HCT116 (cell line): ENCODE data around the gene NR1I3. TPM values are rescaled to one million over a fixed set of nuclear protein-coding genes. Genes with fewer than 3 reads are reported as not detected.
"Not testable (repeated sequence)": the region's sequence is repeated elsewhere in the genome, so short reads cannot be mapped to it uniquely, and the experiment has no call there.

ENCODE experiments used
- ATAC-seq: fragments of 200-7000 bp; cut with Tn5 transposase; 2 replicates; pipeline ENCODE4 v1.9.1; 2020; ENCODE audit warnings: mild to moderate bottlenecking, moderate library complexity
- BruUV-seq: library from RNA; stranded (reverse); fragments of 400-500 nt; replicated peaks from 2 replicates; lab custom pipeline; 2021; lab: Mats Ljungman, UMichigan
- CTCF ChIA-PET: fragments of 300-600 bp; sonication (Branson Sonifier 250); formaldehyde crosslinking; loops from one replicate; lab custom pipeline; 2021; ENCODE audit warnings: antibody characterized with exemption; lab: Charles Lee
- POLR2A ChIA-PET: fragments of 300-600, 350-600 bp; sonication (Branson Sonifier 250); formaldehyde crosslinking; loops from one replicate; lab custom pipeline; 2021; ENCODE audit warnings: antibody characterized with exemption; lab: Charles Lee
- RAD21 ChIA-PET, 2 experiments: fragments of 300-600 bp; sonication (Branson Sonifier 250); formaldehyde crosslinking; loops; one replicate each; lab custom pipeline; 2023; ENCODE audit warnings: low total read pairs in 2 of 2; ENCODE audit not compliant: uncharacterized antibody in 2 of 2, unreplicated experiment in 2 of 2, low non-redundant PET in 1 of 2; lab: Charles Lee
- DNase-seq: peaks from one replicate; pipeline ENCODE4 v3.0.0-alpha.2; 2010; ENCODE audit warnings: low read depth, low spot score
- H2AFZ ChIP-seq: fragments of 200-600 bp; shearing (Covaris generic), sonication (generic); 2 replicates; pipeline ENCODE4 v1.6.1; 2017; ENCODE audit warnings: low read depth, mixed run types, mixed read lengths, antibody characterized with exemption, low read length; ENCODE audit not compliant: poor library complexity, severe bottlenecking
- H3K27ac ChIP-seq: 2 replicates; pipeline ENCODE4 v1.5.1; 2012; ENCODE audit warnings: low read depth, low read length
- H3K27me3 ChIP-seq: fragments of 200-600 bp; sonication (generic); 2 replicates; pipeline ENCODE4 v1.6.1; 2016; ENCODE audit warnings: mixed run types, low read length, mixed read lengths; ENCODE audit not compliant: insufficient read depth
- H3K36me3 ChIP-seq, 2 experiments: fragments of 200-500 bp in 1 of 2; fragments of 200-600 bp in 1 of 2; sonication (Bioruptor generic) in 1 of 2; sonication (generic) in 1 of 2; 2 replicates each; pipeline versions ENCODE4 v1.5.1 to v1.6.1; 2014 to 2016; ENCODE audit warnings: low read length in 2 of 2, inconsistent platforms in 1 of 2, mixed read lengths in 1 of 2, mixed run types in 1 of 2; ENCODE audit not compliant: insufficient read depth in 2 of 2, control insufficient read depth in 1 of 2
- H3K4me1 ChIP-seq, 2 experiments: fragments of 200-600 bp in 1 of 2; sonication (generic) in 1 of 2; 2 replicates each; pipeline versions ENCODE4 v1.5.1 to v1.6.1; 2012 to 2017; ENCODE audit warnings: low read length in 2 of 2, inconsistent platforms in 1 of 2, mild to moderate bottlenecking in 1 of 2, mixed read lengths in 1 of 2, mixed run types in 1 of 2, moderate library complexity in 1 of 2; ENCODE audit not compliant: insufficient read depth in 2 of 2, control insufficient read depth in 1 of 2
- H3K4me2 ChIP-seq: fragments of 200-600 bp; sonication (generic); 2 replicates; pipeline ENCODE4 v1.6.1; 2017; ENCODE audit warnings: mixed run types, low read length, mixed read lengths
- H3K4me3 ChIP-seq, 2 experiments: fragments of 200-600 bp in 1 of 2; sonication (generic) in 1 of 2; replicated peaks in 1 of 2; 2 replicates each; pipeline ENCODE4 v1.5.1; 2011 to 2016; ENCODE audit warnings: low read length in 2 of 2, control low read depth in 1 of 2, low read depth in 1 of 2, mild to moderate bottlenecking in 1 of 2, mixed read lengths in 1 of 2, mixed run types in 1 of 2
- H3K79me2 ChIP-seq: fragments of 200-600 bp; sonication (generic); 2 replicates; pipeline ENCODE4 v1.6.1; 2017; ENCODE audit warnings: mild to moderate bottlenecking, mixed run types, low read length, moderate library complexity, mixed read lengths; ENCODE audit not compliant: insufficient read depth
- H3K9ac ChIP-seq: fragments of 200-600 bp; sonication (generic); 2 replicates; pipeline ENCODE4 v1.6.1; 2016; ENCODE audit warnings: low read length, mixed read lengths
- H3K9me2 ChIP-seq: fragments of 200-600 bp; sonication (generic), shearing (Covaris generic); 2 replicates; pipeline ENCODE4 v1.6.1; 2017; ENCODE audit warnings: mixed run types, mild to moderate bottlenecking, moderate library complexity; ENCODE audit not compliant: insufficient read depth
- H3K9me3 ChIP-seq, 2 experiments: fragments of 200-500 bp in 1 of 2; fragments of 200-600 bp in 1 of 2; sonication (Bioruptor generic) in 1 of 2; sonication (generic) in 1 of 2; 2 replicates each; pipeline ENCODE4 v1.6.1; 2014 to 2017; ENCODE audit warnings: low read length in 2 of 2, mixed read lengths in 2 of 2, inconsistent platforms in 1 of 2, low read depth in 1 of 2, mild to moderate bottlenecking in 1 of 2, mixed run types in 1 of 2, moderate library complexity in 1 of 2; ENCODE audit not compliant: control insufficient read depth in 1 of 2, insufficient read depth in 1 of 2
- H4K20me1 ChIP-seq: fragments of 200-600 bp; sonication (generic), shearing (Covaris generic); 2 replicates; pipeline ENCODE4 v1.6.1; 2017; ENCODE audit warnings: mixed run types, mild to moderate bottlenecking, moderate library complexity; ENCODE audit not compliant: insufficient read depth
- CBX3 ChIP-seq: IDR thresholded peaks from 2 replicates; pipeline ENCODE4 v1.6.1; 2012; ENCODE audit warnings: low read depth
- CEBPB ChIP-seq: IDR thresholded peaks from 2 replicates; pipeline ENCODE4 v1.6.1; 2012; ENCODE audit warnings: low read depth
- ELF1 ChIP-seq: IDR thresholded peaks from 2 replicates; pipeline ENCODE4 v1.6.1; 2012; ENCODE audit warnings: low read depth, borderline replicate concordance
- EZH2phosphoT487 ChIP-seq: fragments of 200-600 bp; IDR thresholded peaks from 2 replicates; pipeline ENCODE4 v1.6.1; 2018; ENCODE audit warnings: antibody characterized with exemption, borderline replicate concordance
- FOSL1 ChIP-seq: IDR thresholded peaks from 2 replicates; pipeline ENCODE4 v1.6.1; 2012; ENCODE audit warnings: low read depth
- JUND ChIP-seq: IDR thresholded peaks from 2 replicates; pipeline ENCODE4 v1.6.1; 2012
- MAX ChIP-seq: IDR thresholded peaks from 2 replicates; pipeline ENCODE4 v1.6.1; 2012
- POLR2A ChIP-seq: IDR thresholded peaks from 2 replicates; pipeline ENCODE4 v1.7.0; 2011; ENCODE audit warnings: borderline replicate concordance; ENCODE audit not compliant: insufficient read depth, insufficient read length; ENCODE audit errors: extremely low read depth
- POLR2AphosphoS5 ChIP-seq: IDR thresholded peaks from 2 replicates; pipeline ENCODE4 v1.6.1; 2011; ENCODE audit warnings: mild to moderate bottlenecking, low read depth, low read length, moderate library complexity
- RAD21 ChIP-seq: IDR thresholded peaks from 2 replicates; pipeline ENCODE4 v1.6.1; 2012; ENCODE audit warnings: low read depth, mild to moderate bottlenecking
- SIN3A ChIP-seq: IDR thresholded peaks from 2 replicates; pipeline ENCODE4 v1.6.1; 2012; ENCODE audit warnings: low read depth
- SP1 ChIP-seq: IDR thresholded peaks from 2 replicates; pipeline ENCODE4 v1.6.1; 2012; ENCODE audit warnings: low read depth
- SRF ChIP-seq: IDR thresholded peaks from 2 replicates; pipeline ENCODE4 v1.6.1; 2012; ENCODE audit warnings: low read depth
- TCF7L2 ChIP-seq: IDR thresholded peaks from 2 replicates; pipeline ENCODE4 v1.7.0; 2011; ENCODE audit warnings: borderline replicate concordance, inconsistent platforms; ENCODE audit not compliant: insufficient read depth, insufficient read length; ENCODE audit errors: extremely low read depth
- YY1 ChIP-seq: IDR thresholded peaks from 2 replicates; pipeline ENCODE4 v1.6.1; 2011; ENCODE audit warnings: low read length, low read depth, moderate library complexity, mild to moderate bottlenecking; ENCODE audit not compliant: insufficient replicate concordance; ENCODE audit errors: extremely low read depth
- ZFX ChIP-seq: fragments of 450-650 bp; IDR thresholded peaks from 2 replicates; pipeline ENCODE4 v1.6.1; 2017
- ZNF274 ChIP-seq: fragments of 200-500 bp; sonication (Bioruptor generic); IDR thresholded peaks from 2 replicates; pipeline ENCODE4 v1.6.1; 2014; ENCODE audit warnings: mild to moderate bottlenecking, low read depth, low read length, inconsistent platforms
- intact Hi-C: fragments of 100-400 bp; cut with micrococcal nuclease; formaldehyde crosslinking; loops from 2 replicates; pipeline ENCODE4 v1.10.0; 2022
- total RNA-seq: library from RNA; stranded (reverse); gene quantifications from one replicate; pipeline ENCODE4 v1.2.1, GENCODE V29; 2021; ENCODE audit not compliant: unreplicated experiment
- TF ChIP-seq, protein P1 (sequence below): IDR thresholded peaks from 2 replicates; pipeline ENCODE4 v1.6.1; 2012; ENCODE audit warnings: low read depth
- TF ChIP-seq, protein P2 (sequence below): IDR thresholded peaks from 2 replicates; pipeline ENCODE4 v1.6.1; 2011; ENCODE audit warnings: mild to moderate bottlenecking, low read length, moderate library complexity; ENCODE audit not compliant: insufficient replicate concordance; ENCODE audit errors: extremely low read depth
- TF ChIP-seq, protein P3 (sequence below): IDR thresholded peaks from 2 replicates; pipeline ENCODE4 v1.6.1; 2012

The NR1I3 gene
- total RNA-seq, 1 experiment from 2014 or later: not detected

DNA sequence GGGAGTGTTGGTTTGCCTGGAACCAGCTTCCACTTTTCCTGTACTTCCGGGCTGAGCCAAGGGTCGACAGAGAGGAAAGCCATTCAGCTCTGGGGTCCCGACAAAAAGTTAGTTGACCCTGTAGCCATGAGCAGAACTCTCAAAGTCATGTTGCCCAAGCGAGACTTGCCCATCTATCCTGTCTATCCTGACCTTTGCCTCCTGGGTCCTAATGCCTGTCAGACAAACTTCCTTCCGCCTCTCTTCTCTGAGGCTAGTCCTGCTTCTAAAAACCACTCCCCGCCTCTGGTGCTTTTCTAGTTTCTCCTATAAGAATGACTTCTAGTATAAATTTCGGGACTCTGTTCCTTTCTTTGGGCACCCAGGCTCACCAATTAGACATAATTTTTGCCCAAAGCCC is 12.8 kb upstream of the NR1I3 start:
- BruUV-seq: no TSS peak
- RAD21 ChIA-PET: no interaction called here
- POLR2A ChIA-PET: no interaction called here

DNA sequence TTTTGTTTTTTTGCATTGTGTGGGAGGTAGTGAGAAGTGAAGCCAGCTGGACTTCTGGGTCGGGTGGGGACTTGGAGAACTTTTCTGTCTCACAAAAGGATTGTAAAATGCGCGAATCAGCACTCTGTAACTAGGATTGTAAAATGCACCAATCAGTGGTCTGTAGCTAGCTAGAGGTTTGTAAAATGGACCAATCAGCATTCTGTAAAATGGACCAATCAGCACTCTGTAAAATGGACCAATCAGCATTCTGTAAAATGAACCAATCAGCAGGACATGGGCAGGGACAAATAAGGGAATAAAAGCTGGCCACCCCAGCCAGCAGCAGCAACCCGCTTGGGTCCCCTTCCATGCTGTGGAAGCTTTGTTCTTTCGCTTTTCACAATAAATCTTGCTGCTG is 12.1 kb upstream of the NR1I3 start:
- intact Hi-C loops, H3K4me2 ChIP-seq, H2AFZ ChIP-seq, H3K27ac ChIP-seq, H4K20me1 ChIP-seq, RAD21 ChIA-PET, H3K27me3 ChIP-seq, CTCF ChIA-PET, H3K4me3 ChIP-seq, H3K36me3 ChIP-seq, H3K79me2 ChIP-seq, BruUV-seq, H3K9me2 ChIP-seq, H3K4me1 ChIP-seq, ATAC-seq, H3K9ac ChIP-seq, H3K9me3 ChIP-seq, POLR2A ChIA-PET, DNase-seq: not testable (repeated sequence)

More for the DNA sequence above, 12.8 kb upstream of the NR1I3 start:
- Histone ChIP-seq H3K9ac (no peak overlapping the region), H3K4me3 (no peak overlapping the region), H3K4me1 (no peaks in the 10 kb centered on the region), H4K20me1 (no peaks in the 10 kb centered on the region), H3K9me2 (no peaks in the 10 kb centered on the region), H3K9me3 (no peaks in the 10 kb centered on the region), H3K79me2 (no peaks in the 10 kb centered on the region), H3K36me3 (no peaks in the 10 kb centered on the region), H3K27me3 (no peaks in the 10 kb centered on the region), H3K4me2 (no peak overlapping the region), H2AFZ (no peak overlapping the region), H3K27ac (no peak overlapping the region)
- DNase-seq: no peak
- CTCF ChIA-PET: no interaction called here
- intact Hi-C loops: no loop called here
- no peak for ATAC-seq
- TF ChIP-seq ZNF274 (no peak), SP1 (no peak), RAD21 (no peak), SRF (no peak), MAX (no peak), FOSL1 (no peak), SIN3A (no peak), ELF1 (no peak), TCF7L2 (no peak), POLR2AphosphoS5 (no peak), JUND (no peak), EZH2phosphoT487 (no peak), CBX3 (no peak), ZFX (no peak), YY1 (no peak), CEBPB (no peak), POLR2A (no peak)
- TF ChIP-seq, protein P1, sequence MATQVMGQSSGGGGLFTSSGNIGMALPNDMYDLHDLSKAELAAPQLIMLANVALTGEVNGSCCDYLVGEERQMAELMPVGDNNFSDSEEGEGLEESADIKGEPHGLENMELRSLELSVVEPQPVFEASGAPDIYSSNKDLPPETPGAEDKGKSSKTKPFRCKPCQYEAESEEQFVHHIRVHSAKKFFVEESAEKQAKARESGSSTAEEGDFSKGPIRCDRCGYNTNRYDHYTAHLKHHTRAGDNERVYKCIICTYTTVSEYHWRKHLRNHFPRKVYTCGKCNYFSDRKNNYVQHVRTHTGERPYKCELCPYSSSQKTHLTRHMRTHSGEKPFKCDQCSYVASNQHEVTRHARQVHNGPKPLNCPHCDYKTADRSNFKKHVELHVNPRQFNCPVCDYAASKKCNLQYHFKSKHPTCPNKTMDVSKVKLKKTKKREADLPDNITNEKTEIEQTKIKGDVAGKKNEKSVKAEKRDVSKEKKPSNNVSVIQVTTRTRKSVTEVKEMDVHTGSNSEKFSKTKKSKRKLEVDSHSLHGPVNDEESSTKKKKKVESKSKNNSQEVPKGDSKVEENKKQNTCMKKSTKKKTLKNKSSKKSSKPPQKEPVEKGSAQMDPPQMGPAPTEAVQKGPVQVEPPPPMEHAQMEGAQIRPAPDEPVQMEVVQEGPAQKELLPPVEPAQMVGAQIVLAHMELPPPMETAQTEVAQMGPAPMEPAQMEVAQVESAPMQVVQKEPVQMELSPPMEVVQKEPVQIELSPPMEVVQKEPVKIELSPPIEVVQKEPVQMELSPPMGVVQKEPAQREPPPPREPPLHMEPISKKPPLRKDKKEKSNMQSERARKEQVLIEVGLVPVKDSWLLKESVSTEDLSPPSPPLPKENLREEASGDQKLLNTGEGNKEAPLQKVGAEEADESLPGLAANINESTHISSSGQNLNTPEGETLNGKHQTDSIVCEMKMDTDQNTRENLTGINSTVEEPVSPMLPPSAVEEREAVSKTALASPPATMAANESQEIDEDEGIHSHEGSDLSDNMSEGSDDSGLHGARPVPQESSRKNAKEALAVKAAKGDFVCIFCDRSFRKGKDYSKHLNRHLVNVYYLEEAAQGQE: no peak
- TF ChIP-seq, protein P2, sequence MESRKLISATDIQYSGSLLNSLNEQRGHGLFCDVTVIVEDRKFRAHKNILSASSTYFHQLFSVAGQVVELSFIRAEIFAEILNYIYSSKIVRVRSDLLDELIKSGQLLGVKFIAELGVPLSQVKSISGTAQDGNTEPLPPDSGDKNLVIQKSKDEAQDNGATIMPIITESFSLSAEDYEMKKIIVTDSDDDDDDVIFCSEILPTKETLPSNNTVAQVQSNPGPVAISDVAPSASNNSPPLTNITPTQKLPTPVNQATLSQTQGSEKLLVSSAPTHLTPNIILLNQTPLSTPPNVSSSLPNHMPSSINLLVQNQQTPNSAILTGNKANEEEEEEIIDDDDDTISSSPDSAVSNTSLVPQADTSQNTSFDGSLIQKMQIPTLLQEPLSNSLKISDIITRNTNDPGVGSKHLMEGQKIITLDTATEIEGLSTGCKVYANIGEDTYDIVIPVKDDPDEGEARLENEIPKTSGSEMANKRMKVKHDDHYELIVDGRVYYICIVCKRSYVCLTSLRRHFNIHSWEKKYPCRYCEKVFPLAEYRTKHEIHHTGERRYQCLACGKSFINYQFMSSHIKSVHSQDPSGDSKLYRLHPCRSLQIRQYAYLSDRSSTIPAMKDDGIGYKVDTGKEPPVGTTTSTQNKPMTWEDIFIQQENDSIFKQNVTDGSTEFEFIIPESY: no peak
- TF ChIP-seq, protein P3, sequence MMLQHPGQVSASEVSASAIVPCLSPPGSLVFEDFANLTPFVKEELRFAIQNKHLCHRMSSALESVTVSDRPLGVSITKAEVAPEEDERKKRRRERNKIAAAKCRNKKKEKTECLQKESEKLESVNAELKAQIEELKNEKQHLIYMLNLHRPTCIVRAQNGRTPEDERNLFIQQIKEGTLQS: no peak
